ENCODE data around the gene ZNF497. TPM values are rescaled to one million over a fixed set of nuclear protein-coding genes. Genes with fewer than 3 reads are reported as not detected.
"Not testable (repeated sequence)": the region's sequence is repeated elsewhere in the genome, so short reads cannot be mapped to it uniquely, and the experiment has no call there.

The ZNF497 gene
- total and polyA plus RNA-seq, 4 donors: 0.32 to 0.87 (median 0.79) TPM; not detected in 1

- Histone ChIP-seq H3K4me3 (ENCODE audit: low read length in 2 of 2) (no peak within 1 kb of the TSS), H3K4me1 (ENCODE audit: control insufficient read depth in 1 of 2, insufficient read depth in 2 of 2, low read length in 2 of 2) (no peaks in the 10 kb centered on the region), H3K36me3 (ENCODE audit: control insufficient read depth in 1 of 2, insufficient read depth in 2 of 2, low read length in 1 of 2) (no peaks in the 10 kb centered on the region), H3K27ac (ENCODE audit: low read depth in 1 of 2, low read length in 2 of 2) (no peak within 1 kb of the TSS), H3K9me3 (ENCODE audit: control insufficient read depth, low read length) (no peaks in the 10 kb centered on the region), H3K27me3 (ENCODE audit: control insufficient read depth in 1 of 2, insufficient read depth in 2 of 2, low read length in 1 of 2) (no peaks in the 10 kb centered on the region)
- 81 to 86% methylated on average over 26 of the region's 26 CpGs for WGBS, 2 donors
- DNase-seq (peak; percentile 44 to 68), ATAC-seq (ENCODE audit: low FRiP score) (no peak)
- intact Hi-C loops (cut with DNase I): no loop called here
Measured at GRCh38 chr19:58352760-58353671, 9.5 kb downstream of the ZNF497 start, which contains the start of gene A1BG. Gene A1BG, minus strand, starts transcription at chr19:58353492. Its CDS starts 55 bp downstream, at chr19:58353437.

- intact Hi-C loops (cut with DNase I): no loop called here
- no peak overlapping the region for H3K27ac ChIP-seq (ENCODE audit: low read depth in 1 of 2, low read length in 2 of 2)
- ATAC-seq (ENCODE audit: low FRiP score): no peak
- H3K4me1 ChIP-seq (ENCODE audit: control insufficient read depth in 1 of 2, insufficient read depth in 2 of 2, low read length in 2 of 2): no peaks in the 10 kb centered on the region
- no peaks in the 10 kb centered on the region for H3K9me3 ChIP-seq (ENCODE audit: control insufficient read depth, low read length)
- 85% methylated on average over 23 of the region's 23 CpGs for WGBS, 2 donors
- no peak overlapping the region for H3K4me3 ChIP-seq (ENCODE audit: low read length in 2 of 2)
- DNase-seq: peak; percentile 35 to 63
- no peaks in the 10 kb centered on the region for H3K27me3 ChIP-seq (ENCODE audit: control insufficient read depth in 1 of 2, insufficient read depth in 2 of 2, low read length in 1 of 2)
- no peaks in the 10 kb centered on the region for H3K36me3 ChIP-seq (ENCODE audit: control insufficient read depth in 1 of 2, insufficient read depth in 2 of 2, low read length in 1 of 2)
Measured at GRCh38 chr19:58351990-58352755, 10.4 kb downstream of the ZNF497 start.

GRCh38 chr19:58351558-58351878 lies 11.0 kb downstream of the ZNF497 start:
- DNase-seq (peak in 1 of 2 donors; percentile 29), ATAC-seq (ENCODE audit: low FRiP score) (no peak)
- intact Hi-C loops (cut with DNase I): no loop called here
- no peaks in the 10 kb centered on the region for H3K9me3 ChIP-seq (ENCODE audit: control insufficient read depth, low read length)
- no peaks in the 10 kb centered on the region for H3K27me3 ChIP-seq (ENCODE audit: control insufficient read depth in 1 of 2, insufficient read depth in 2 of 2, low read length in 1 of 2)
- no peaks in the 10 kb centered on the region for H3K4me1 ChIP-seq (ENCODE audit: control insufficient read depth in 1 of 2, insufficient read depth in 2 of 2, low read length in 2 of 2)
- 82 to 91% methylated on average over 7 to 9 of the region's 9 CpGs for WGBS, 2 donors
- H3K4me3 ChIP-seq (ENCODE audit: low read length in 2 of 2): no peak overlapping the region
- no peak overlapping the region for H3K27ac ChIP-seq (ENCODE audit: low read depth in 1 of 2, low read length in 2 of 2)
- H3K36me3 ChIP-seq (ENCODE audit: control insufficient read depth in 1 of 2, insufficient read depth in 2 of 2, low read length in 1 of 2): no peaks in the 10 kb centered on the region

- 54 to 74% methylated on average over 34 of the region's 34 CpGs for WGBS, 2 donors
- no peaks in the 10 kb centered on the region for H3K27me3 ChIP-seq (ENCODE audit: control insufficient read depth in 1 of 2, insufficient read depth in 2 of 2, low read length in 1 of 2)
- H3K4me3 ChIP-seq (ENCODE audit: low read length in 2 of 2): no peak overlapping the region
- H3K4me1 ChIP-seq (ENCODE audit: control insufficient read depth in 1 of 2, insufficient read depth in 2 of 2, low read length in 2 of 2): no peaks in the 10 kb centered on the region
- intact Hi-C loops (cut with DNase I): no loop called here
- H3K27ac ChIP-seq (ENCODE audit: low read depth in 1 of 2, low read length in 2 of 2): no peak overlapping the region
- ATAC-seq (ENCODE audit: low FRiP score): no peak
- no peaks in the 10 kb centered on the region for H3K36me3 ChIP-seq (ENCODE audit: control insufficient read depth in 1 of 2, insufficient read depth in 2 of 2, low read length in 1 of 2)
- no peaks in the 10 kb centered on the region for H3K9me3 ChIP-seq (ENCODE audit: control insufficient read depth, low read length)
- DNase-seq: peak in 1 of 2 donors; percentile 69
Measured at GRCh38 chr19:58350871-58351557, 11.5 kb downstream of the ZNF497 start.

GRCh38 chr19:58350001-58350861 lies 12.3 kb downstream of the ZNF497 start:
- intact Hi-C loops (cut with DNase I): no loop called here
- Histone ChIP-seq H3K9me3 (ENCODE audit: control insufficient read depth, low read length) (no peaks in the 10 kb centered on the region), H3K27me3 (ENCODE audit: control insufficient read depth in 1 of 2, insufficient read depth in 2 of 2, low read length in 1 of 2) (no peaks in the 10 kb centered on the region), H3K4me3 (ENCODE audit: low read length in 2 of 2) (no peak overlapping the region), H3K27ac (ENCODE audit: low read depth in 1 of 2, low read length in 2 of 2) (no peak overlapping the region), H3K36me3 (ENCODE audit: control insufficient read depth in 1 of 2, insufficient read depth in 2 of 2, low read length in 1 of 2) (no peaks in the 10 kb centered on the region), H3K4me1 (ENCODE audit: control insufficient read depth in 1 of 2, insufficient read depth in 2 of 2, low read length in 2 of 2) (no peaks in the 10 kb centered on the region)
- DNase-seq: peak; percentile 30 to 74
- no peak for ATAC-seq (ENCODE audit: low FRiP score)
- WGBS, 2 donors: 10 to 24% methylated on average over 82 to 84 of the region's 84 CpGs

DNA sequence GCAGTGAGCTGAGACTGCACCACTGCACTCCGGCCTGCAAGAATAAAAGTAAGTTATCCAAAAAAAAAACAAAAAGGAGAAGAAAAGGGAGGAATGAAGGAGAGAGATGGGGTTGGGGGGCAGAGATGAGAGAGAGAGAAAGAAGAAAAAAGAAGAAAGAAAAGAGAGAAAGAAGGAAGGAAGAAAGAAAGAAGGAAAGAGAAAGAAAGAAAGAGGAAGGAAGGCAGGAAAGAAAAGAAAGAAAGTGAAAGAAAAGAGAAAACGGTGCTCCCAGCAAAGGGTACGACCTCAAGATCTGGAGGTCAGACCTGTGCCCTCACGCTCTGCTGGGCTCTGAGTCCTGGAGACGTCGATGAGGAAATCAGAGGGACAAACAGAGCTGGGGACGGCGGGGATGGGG lies 13.0 kb downstream of the ZNF497 start:
- no peaks in the 10 kb centered on the region for H3K4me1 ChIP-seq (ENCODE audit: control insufficient read depth in 1 of 2, insufficient read depth in 2 of 2, low read length in 2 of 2)
- intact Hi-C loops (cut with DNase I): no loop called here
- no peak overlapping the region for H3K4me3 ChIP-seq (ENCODE audit: low read length in 2 of 2)
- no peaks in the 10 kb centered on the region for H3K36me3 ChIP-seq (ENCODE audit: control insufficient read depth in 1 of 2, insufficient read depth in 2 of 2, low read length in 1 of 2)
- WGBS, 2 donors: 38 to 57% methylated on average over 8 of the region's 8 CpGs
- ATAC-seq (ENCODE audit: low FRiP score): no peak
- H3K27me3 ChIP-seq (ENCODE audit: control insufficient read depth in 1 of 2, insufficient read depth in 2 of 2, low read length in 1 of 2): no peaks in the 10 kb centered on the region
- DNase-seq: peak in 1 of 2 donors; percentile 2
- H3K27ac ChIP-seq (ENCODE audit: low read depth in 1 of 2, low read length in 2 of 2): no peak overlapping the region
- H3K9me3 ChIP-seq (ENCODE audit: control insufficient read depth, low read length): no peaks in the 10 kb centered on the region

DNA sequence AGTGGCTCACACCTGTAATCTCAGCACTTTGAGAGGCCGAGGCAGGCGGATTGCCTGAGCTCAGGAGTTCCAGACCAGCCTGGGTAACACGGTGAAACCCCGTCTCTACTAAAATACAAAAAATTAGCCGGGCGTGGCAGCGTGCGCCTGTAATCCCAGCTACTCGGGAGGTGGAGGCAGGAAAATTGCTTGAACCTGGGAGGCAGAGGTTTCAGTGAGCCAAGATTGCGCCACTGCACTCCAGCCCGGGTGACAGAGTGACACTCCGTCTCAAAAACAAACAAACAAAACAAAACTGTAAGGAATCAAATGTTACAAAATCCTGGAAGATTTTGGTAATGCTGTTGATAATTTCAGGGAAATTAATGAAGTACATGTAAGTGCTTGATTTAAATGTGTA lies 14.5 kb downstream of the ZNF497 start:
- 19 to 29% methylated on average over 12 of the region's 12 CpGs for WGBS, 2 donors
- peak in 1 of 2 donors; percentile 22 for DNase-seq
- H3K27ac ChIP-seq (ENCODE audit: low read depth in 1 of 2, low read length in 2 of 2); H3K36me3 ChIP-seq (ENCODE audit: control insufficient read depth in 1 of 2, insufficient read depth in 2 of 2, low read length in 1 of 2); H3K9me3 ChIP-seq (ENCODE audit: control insufficient read depth, low read length); intact Hi-C loops (cut with DNase I); H3K27me3 ChIP-seq (ENCODE audit: control insufficient read depth in 1 of 2, insufficient read depth in 2 of 2, low read length in 1 of 2); H3K4me1 ChIP-seq (ENCODE audit: control insufficient read depth in 1 of 2, insufficient read depth in 2 of 2, low read length in 2 of 2); ATAC-seq (ENCODE audit: low FRiP score): not testable (repeated sequence)
- peak overlapping the region in 1 of 2 donors; percentile 48 for H3K4me3 ChIP-seq (ENCODE audit: low read length in 2 of 2)
